HUDEP-2 (cell line): ENCODE measurements around the gene SLC41A3.

Source experiments
- DNase-seq, 76 experiments: peaks; one replicate each; lab custom pipeline; 2025; ENCODE audit not compliant: unreplicated experiment in 76 of 76; lab: John Stamatoyannopoulos, UW

The SLC41A3 gene

DNA sequence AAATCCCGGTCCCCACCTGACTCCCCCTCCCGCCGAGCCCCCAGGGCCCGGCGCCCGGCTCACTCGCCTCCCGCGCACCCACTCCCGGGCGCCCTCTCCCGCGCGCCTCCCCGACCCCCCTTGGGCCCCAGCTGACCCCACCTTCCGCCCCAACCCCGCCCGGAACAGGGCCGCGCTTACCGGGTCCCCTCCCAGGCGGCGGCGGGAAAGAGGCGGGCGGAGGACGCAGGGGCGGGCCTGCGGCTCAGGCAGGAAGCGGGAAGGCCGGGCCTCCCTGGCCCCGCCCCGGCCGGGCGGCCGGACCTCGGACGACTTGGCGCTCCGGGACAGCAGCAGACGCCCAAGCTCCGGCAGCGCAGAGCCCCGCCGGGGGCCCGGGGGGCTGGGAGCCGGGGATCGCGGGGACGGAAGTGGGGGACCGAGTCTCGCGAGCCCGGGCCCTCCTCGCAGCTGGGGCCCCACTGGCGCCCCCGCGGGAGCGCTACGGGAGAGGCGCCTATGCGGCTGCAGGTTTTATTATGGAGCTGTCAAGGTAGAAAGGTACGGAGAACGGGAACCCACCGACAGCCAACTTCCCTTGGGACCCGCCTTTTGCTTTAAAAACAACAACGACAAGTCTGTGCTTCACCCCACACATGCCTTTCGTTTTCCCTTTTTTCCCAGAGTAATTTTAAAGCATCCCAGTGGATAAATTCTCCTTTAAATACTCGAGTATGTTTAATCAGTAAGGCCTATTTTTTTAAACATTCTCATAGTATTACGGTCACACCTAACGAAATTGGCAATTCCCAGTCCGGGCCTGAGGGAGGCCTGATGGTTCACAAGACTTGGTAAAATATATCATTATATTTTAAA is at the start of gene SLC41A3:
Gene SLC41A3, minus strand, starts transcription at position 212 of the 855 bp plus-strand sequence. CDS start 15,905 bp downstream, outside the sequence.
- DNase-seq: peak in 74 of 76 experiments; percentile 4 to 88 (median 73)

DNA sequence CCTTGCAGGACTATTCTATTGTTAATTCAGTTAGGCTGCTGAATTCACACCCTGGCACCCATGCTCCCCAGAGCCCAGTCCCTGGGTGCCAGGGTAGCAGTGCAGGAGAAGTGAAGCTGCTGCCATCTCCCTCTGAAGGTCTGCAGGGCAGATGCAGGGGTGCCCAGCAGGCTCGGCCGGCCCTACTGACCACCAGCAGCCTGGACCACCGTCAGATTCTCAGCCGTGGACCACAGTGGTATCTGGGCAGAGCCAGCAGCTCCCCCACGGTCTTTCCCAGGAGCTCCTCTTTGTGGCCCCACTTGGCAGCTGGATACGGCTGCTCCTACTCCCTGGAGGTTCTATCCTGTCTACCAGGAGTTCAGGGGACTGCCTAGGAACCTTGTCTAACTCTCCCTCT is 49.7 kb upstream of the SLC41A3 start:
- no peak for DNase-seq

DNA sequence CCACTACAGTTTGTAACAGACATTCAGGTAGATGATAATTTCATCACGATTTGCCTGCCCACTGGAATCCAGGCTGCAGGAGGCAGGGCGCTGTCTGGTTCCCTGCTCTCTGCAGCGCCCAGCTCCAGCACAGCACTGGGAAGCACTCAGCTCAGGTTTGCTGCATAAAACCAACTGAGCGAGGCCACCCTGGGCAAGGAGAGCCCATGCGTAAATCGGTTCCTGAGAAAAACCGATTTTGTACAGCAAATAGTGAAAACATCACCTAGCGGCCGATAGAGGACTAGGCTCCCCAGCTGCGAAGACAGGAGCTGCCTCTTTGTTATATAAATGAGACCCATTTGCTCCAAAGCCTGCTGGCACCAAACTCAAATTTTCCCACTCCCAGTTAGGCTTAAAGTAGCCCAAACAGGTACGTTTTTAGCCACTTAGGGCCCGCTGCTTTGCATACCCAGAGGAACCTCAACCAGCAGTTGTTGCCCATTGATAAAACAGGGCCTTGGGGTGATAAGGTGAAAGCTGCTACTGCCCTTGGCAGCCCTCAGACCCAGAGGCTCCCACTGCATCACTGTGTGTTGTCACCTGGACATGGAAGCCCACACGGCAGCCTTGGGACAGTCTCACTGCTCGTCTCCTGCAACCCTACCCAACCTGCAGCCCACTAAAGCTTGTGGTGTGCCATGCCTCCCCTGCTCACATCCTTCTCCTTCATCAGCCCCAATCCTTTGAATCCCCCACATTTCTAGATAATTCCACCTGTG is 49.0 kb upstream of the SLC41A3 start:
- DNase-seq: peak in 2 of 76 experiments; percentile 4 to 7

DNA sequence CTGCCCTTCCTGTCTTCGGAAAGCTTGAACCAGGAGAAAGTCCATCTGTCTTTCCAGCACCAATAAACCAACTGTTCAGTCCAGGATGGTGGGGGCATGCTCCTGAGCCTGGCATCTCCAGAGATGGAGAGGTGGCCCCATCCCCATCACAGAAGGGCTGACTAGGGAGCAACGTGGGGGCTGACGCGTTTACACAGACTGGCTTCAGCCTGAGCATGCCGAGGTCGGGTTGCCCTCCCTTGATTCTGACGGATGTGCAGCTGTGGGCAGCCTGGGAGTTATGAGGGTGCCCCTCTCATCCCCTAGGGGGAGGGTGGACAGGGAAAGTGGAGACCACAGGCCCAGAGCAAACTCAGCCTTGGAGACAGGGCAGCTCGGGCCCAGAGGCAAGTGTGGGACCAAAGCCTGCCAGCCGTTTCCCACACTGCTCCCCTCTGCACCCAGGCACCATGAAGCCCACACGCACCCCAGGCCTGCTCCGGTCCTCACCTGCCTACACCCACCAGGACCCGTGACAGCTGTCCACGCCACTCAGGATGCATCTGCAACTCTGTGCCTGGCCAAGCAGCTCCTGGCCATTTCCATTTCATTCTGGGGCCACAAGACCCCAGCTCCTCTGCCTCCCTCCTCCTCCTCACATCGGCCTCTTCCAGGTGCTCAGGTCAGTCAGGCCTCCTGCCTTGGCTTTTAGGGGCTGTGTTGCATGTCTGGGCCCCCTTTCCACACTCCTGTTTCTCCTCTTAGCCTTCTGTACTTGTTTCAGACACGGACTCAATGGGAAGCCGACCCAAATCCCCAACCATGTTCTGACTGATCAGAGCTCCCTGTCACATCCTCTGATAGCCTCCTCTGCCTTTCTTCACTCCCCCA is 48.2 kb upstream of the SLC41A3 start:
- no peak for DNase-seq

DNA sequence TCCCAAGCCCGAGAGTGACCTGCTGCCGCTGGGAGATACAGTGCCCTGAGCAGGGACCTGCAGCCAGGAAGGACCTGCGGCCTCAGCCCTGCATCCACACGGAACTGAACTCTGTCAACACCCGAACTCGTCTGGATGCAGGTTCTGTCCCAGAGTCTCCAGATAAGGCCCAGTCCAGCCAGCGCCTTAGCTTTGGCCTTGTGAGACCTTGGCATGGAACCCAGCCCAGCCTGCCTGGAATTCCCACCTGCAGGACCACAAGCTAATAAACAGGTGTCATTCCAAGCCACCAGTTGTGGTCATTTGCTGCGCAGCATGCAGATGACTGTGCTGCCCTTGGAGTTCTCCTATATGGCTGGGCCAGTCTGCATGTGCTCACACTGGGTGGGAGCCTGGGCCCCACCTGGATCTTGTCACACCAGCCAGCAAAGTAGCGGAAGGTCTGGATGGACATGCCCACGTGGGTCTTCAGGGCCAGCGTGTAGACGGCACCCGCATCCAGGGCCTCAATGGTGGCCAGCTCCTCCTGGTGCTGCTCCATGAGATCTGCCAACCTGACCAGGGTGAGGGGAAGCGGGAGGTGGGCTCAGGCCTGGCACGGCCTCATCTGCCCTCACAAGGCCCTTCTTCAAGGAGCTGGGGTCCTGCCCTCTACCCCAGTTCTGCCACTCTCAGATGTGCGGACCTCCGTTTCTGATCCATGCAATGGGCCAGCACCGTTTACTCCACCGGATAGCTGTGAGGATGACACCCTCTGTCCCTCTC is 47.2 kb upstream of the SLC41A3 start:
- DNase-seq: no peak

DNA sequence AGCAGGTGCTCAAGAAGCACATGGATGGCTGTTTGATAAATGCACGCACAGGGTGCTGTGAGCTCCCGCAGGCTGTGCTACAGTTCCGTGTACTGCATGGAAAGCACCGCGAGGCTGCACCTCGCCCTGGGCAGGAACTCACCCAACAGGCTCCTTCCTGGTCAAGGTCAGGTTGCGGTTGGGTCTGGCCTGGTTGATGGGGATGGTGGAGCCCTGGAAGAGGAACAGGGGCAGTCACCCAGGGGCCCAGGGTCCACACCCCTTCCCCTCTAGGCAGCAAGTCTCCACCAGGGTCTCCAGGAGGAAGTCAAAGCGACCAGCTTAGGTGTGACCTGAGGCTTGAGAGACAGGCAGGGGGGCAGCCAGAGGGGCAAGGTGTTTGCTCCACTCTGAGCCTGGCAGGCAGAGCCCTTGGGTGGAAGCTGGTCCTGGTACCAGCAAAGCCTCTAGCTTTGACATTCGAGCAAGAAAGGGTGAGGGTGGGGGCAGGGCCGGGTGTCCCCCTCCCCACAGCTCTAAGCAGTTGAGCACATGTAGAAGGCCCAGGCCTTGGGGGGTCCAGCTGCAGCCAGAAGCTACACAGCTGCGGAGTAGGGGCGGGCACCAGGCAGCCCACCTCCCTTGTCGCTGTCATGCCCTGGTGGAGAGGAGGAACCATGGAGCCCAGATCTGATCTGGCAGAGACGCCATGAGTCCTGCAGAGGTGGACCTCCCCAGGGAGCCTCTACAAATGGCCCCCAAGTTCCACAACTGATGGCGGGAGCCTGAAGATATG is 46.3 kb upstream of the SLC41A3 start:
- DNase-seq: no peak

DNA sequence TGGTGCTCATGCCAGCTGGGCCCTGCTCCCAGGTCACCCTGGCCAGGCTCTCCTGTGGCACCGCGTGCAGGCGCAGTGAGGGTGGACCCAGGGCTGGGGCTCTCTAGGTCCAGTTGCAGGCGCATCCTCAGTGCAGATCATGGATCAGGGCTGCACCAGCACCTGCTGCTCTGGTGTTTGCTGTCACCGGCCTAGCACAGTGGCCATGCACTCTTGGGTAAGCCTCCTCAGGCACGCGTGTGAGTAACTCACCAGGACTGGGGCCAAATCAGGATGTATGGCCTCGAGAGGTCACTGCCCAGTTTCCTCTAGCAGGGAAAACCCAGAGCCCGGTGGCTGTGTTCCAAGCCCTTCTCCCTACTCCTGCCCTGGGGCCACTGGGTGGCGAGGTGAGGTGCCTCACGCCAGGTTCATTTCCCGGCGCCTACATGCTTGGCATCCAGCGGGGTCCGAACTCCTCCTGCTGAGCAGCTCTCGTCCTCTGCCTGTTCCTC is 45.5 kb upstream of the SLC41A3 start:
- no peak for DNase-seq

DNA sequence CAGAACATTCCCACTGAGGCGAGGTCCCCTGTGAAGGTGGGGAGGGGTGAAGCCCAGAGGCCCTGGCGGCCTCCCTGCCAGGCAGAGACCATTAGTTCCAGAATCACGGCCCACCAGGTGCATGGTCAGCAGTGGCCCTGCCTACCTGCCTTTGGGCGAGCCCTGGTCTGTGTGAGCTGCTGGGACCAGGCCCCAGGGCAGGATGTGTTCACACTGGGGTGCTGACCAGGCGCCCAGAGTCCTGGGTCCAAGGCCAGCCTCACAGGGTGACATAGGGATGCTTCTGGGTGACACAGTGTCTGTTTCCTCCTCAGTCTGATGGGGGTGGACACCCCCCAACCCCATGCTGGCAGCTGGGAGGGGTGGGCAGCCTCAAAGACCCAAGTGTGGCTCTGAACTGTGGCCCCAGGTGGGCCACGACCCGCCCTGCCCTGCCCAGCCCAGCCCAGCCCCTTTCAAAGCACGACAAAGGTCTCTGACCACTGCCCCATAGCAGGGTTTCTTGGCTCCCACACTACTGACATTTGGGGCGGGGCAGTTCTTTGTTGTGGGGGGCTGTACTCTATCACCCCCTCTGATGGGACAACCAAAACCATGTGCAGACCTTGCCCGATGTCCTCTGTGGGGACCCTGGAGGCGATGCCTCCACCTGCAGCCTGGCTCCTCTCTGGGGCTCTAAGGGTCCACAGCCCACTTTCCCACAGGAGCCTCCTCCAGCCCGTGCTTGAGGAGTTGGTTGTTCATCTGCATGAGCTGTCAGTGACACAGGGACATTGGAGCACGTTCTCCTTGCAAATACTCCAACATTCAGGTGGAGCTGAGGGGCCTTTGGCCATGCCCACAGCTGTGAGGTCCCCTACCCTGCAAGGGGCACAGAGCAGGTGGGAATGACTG is 44.8 kb upstream of the SLC41A3 start:
- no peak for DNase-seq

DNA sequence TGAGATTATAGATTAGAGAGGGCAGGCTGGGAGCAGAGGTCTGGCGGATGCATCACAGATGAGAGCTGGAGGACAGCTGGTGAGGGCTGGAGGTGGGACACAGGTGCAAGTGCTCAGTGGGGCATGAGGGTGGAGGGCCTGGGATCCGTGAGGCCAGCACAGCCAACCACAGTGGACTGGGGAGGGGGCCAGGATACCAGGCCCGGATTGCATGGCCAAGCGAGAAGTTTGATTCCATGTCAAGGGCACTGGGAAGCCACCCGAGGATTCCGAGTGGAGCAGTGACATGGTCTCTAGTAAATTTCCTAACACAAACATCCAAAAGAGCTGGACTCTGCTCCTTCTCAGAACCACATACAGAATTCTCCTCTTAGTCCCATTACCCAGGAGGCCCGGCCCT is 44.0 kb upstream of the SLC41A3 start:
- DNase-seq: no peak

DNA sequence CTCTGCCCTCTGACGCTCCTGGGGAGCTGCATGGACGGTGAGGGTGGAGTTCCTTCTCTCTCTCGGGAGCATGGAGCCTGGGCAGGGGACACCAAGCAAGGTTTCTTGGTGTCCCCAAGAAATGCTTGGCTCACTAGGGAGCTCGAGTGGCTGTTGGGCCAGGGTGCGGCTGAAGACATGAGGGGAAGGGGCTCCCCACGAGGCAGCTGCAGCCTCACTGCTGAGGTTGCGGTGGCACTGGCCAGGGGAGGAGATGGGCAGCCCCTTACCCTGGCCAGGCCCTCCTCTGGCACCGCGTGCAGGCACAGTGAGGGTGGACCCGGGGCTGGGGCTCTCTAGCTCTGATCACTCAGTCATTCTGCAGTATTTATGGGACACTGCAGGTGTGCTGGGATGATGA is 43.5 kb upstream of the SLC41A3 start:
- no peak for DNase-seq

DNA sequence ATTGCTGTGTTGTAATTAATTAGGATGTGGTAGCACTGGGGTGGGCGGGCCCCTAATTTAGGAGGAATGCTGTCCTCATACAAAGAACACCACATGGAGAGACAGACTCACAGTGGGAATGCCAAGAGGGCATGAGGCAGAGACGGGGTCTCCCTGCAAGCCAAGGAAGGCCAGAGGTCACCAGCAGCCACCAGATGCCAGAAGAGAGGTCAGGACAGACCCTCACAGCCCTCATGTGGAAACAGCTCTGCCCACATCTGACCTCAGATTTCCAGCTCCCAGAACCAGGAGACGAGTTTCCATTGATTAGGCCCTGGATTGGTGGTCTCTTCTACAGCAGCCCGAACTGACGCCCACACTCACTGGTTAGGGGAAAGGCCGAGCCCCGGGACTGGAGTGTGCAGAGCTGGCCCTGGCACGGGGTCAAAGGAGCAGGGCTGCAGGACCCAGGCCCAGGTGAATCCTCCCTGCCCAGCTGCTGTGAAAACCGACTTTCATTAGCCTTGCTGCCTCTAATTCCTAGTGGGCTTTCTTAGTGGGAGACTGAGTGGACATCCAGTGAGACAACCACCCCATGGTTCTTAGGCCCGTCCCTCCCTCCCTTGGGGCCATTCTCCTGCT is 43.0 kb upstream of the SLC41A3 start:
- no peak for DNase-seq

DNA sequence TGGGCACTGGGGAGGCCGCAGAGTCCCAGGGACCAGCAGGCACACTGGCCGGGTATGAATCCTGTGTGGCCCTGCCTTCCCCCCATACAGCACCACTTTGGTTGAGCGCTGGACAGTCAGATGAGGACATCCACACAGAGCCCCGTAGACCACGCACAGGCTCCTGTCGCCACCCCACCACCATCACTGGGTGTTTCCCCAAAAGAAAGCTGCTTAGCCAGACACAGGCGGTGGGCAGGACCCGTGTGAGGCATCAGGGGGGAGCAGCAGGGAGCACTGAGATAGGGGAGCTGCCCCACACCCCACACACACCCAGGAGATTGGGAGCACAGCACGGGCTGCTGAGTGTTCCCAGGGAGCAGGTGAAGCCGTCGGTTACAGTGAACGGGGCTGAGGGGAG is 42.4 kb upstream of the SLC41A3 start:
- no peak for DNase-seq

DNA sequence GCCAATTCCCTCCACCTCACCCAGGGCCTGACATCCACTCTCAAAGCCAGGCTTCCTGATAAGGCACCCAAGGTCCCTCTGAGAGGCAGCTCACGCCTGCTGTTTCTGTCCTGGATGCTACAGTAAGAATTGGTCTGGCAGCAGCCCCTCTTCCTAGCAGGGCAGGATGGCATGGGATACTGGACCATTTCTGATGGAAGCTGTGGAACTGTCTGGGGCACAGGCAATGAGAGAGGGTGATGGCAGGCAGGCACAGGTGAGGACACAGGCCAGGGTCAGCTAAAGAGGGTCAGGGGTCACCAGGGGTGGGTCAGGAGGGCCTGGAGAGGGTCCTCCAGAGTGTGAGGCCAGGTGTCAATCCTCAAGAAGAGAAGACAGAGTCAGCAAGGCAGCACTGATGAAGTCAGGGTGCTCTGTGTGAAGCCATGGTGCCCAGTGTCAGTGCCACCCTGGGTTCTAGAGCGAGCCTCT is 41.9 kb upstream of the SLC41A3 start:
- DNase-seq: no peak

DNA sequence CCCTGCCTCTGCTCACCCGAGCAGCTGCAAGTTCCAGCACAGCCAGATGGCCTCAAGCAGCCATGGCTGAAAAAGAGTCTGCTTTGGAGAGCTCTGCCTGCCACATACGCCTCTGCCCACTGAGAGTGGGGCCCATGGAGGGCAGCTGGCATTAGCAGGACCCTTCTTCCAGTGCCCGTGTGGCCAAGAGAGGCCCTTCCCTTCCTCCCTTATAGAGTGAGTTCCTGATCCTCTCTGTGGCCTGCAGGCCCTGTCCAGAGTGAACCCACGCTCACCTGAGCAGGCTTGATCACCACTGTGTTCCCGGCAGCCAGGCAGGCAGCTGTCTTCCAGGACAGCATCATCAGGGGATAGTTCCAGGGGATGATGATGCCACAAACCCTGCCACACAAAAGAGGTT is 41.4 kb upstream of the SLC41A3 start:
- DNase-seq: no peak

DNA sequence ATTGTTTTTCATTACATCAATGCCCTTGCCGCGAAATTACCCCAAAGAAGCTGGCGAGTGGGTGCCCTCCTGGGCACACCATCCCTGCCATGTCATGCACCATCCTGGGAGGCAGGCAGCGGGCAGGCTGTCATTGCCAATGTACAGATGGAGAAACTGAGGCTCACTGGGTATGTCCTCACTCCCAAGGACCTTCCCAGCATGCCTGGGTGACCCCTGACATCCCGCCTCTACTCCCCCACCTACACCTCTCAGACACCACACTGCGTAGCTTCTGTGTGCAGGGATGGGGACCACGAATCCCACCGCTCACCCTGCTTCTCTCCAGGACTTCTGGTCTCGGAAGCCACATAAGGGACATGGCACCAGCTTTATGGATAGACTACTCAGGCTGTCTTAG is 41.0 kb upstream of the SLC41A3 start:
- no peak for DNase-seq

DNA sequence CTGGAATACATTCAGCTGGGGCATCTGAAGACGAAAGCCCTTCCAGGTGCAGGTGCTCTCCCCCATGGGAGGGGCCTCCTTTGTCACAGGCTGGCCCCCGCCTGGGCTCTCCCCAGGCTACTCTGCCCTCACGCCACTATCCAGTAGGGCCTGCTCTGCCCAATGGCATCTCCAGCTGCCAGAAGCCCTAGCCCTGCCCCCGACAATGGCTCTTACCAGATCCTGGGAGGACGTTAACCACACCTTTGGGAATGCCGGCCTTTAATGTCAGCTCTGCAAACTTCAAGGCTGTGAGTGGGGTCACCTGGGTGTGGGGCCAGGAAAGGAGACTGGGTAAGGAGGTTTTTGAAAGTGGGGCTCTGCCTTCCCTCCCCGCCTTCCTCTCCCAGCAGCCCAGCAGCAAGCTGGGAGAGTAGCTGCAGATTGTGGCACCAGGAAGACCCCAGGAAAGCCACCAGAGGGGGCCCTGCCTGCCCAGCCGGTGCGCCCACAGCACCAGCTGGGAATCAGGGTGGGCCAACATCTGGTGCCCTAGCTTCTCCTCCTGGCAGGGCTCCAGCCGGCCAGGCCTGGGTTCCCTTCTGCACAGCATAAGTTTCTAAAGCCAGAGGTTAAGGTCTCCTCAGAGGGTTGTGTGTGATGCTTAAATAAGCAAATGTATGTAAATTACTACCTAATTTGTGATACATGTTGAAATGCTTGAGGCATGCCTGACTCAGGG is 40.4 kb upstream of the SLC41A3 start:
- DNase-seq: no peak

DNA sequence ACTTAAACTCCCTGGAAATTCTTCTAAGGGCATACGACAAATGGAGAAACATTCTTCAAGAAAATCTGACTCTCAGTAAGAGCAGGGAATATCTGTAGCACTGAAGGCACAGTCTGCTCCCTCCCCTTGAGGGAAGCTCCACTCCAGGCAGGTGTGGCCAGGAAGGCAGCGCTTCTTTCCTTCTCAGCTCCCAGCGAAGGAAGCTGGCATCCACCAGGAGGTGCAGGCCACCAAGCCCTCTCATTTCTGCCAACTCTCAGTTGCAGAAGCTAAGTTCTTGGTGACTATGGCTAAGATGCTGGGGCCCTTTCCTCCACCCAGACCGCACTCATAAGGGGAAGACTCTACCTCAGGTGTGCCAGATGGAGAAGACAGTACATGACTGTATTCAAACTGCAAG is 37.7 kb upstream of the SLC41A3 start:
- DNase-seq: no peak
